ENCODE measurements around the gene EIF4EBP2.

DNA sequence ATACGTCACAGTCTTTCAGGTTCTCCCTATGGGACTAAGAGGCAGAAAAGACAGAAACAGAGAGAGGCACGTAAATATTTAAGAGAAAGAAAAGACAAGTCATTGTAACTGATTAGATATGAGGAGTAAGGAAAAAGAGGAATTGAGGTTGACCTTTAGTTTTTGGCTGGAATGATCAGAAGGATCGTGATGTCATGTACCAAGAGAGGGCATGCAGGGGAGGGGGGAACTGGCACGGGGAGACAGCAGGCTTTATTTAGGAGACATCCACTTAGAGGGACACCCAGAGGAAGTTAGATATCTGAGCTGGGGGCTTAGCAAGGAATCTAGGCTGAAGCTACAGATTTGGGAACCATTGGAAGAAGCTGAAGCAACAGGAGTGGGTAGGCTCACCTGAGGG lies 12.3 kb upstream of the EIF4EBP2 start:
- TF ChIP-seq, protein P1, sequence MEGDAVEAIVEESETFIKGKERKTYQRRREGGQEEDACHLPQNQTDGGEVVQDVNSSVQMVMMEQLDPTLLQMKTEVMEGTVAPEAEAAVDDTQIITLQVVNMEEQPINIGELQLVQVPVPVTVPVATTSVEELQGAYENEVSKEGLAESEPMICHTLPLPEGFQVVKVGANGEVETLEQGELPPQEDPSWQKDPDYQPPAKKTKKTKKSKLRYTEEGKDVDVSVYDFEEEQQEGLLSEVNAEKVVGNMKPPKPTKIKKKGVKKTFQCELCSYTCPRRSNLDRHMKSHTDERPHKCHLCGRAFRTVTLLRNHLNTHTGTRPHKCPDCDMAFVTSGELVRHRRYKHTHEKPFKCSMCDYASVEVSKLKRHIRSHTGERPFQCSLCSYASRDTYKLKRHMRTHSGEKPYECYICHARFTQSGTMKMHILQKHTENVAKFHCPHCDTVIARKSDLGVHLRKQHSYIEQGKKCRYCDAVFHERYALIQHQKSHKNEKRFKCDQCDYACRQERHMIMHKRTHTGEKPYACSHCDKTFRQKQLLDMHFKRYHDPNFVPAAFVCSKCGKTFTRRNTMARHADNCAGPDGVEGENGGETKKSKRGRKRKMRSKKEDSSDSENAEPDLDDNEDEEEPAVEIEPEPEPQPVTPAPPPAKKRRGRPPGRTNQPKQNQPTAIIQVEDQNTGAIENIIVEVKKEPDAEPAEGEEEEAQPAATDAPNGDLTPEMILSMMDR (IDR thresholded peaks at IDR 0.05; ENCODE audit: extremely low read depth in 1 of 2, insufficient read depth in 1 of 2, low read depth in 1 of 2, low read length in 2 of 2): no peak
- TF ChIP-seq POLR2A (IDR thresholded peaks at IDR 0.05; ENCODE audit: low read depth, low read length) (no peak), EZH2 (IDR thresholded peaks at IDR 0.05; ENCODE audit: borderline replicate concordance, low read depth, low read length, severe bottlenecking) (no peak), POLR2AphosphoS5 (IDR thresholded peaks at IDR 0.05; ENCODE audit: insufficient read depth, low read depth, low read length) (no peak), JUN (IDR thresholded peaks at IDR 0.05; ENCODE audit: borderline replicate concordance, insufficient read depth, insufficient read length, low read depth) (no peak), FOS (IDR thresholded peaks at IDR 0.05; ENCODE audit: borderline replicate concordance, insufficient read depth, low read length) (no peak), MYC (IDR thresholded peaks at IDR 0.05; ENCODE audit: low read depth, low read length) (no peak)

All from endothelial cell of umbilical vein (primary cell).